ENCODE data around the gene LRSAM1. TPM values are rescaled to one million over a fixed set of nuclear protein-coding genes. Genes with fewer than 3 reads are reported as not detected.

LRSAM1 gene
- total and polyA plus RNA-seq, 9 of the 15 experiments (the other 6 are each of a cell fraction or from before 2014, with no cell fraction given): 0.07 to 16.2 (median 4.7) TPM

DNA sequence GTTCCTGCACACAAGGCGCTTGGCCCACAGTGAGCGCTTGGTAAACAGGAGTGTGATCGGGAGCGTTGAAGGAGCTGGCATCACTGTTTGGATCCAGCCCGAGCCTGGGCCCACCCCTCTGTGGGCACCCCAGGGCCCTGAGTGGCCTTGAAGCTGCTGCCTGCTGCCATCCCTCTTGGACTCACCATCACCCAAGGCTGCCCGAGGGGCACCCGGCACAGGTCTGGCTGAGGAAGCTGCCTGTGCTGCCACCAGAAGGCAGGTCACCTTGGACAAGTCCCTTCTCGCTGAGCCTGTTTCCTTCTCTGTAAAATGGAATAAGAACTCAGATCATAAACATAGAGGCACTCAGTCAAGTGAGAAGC, 53.6 kb downstream of the LRSAM1 start:
- H3K4me1 ChIP-seq (replicated peaks in 1 of 2; ENCODE audit: control insufficient read depth in 2 of 2, insufficient read depth in 2 of 2, low read length in 2 of 2): peaks cover 20 to 68% of the 10 kb centered on the region in 2 experiments
- no peak overlapping the region for H3K27ac ChIP-seq (ENCODE audit: extremely low read depth, low read depth, low read length)
- H4K20me1 ChIP-seq (replicated peaks; ENCODE audit: control insufficient read depth, insufficient read depth, low read length): no peaks in the 10 kb centered on the region
- TF ChIP-seq ZNF140 (CRISPR knock-in tag; IDR thresholded peaks at IDR 0.05) (no peak), POLR2G (IDR thresholded peaks at IDR 0.05; ENCODE audit: low read depth, low read length) (peak; percentile 50; the same call in 1 of the 2 replicates)
- H3K79me2 ChIP-seq (ENCODE audit: control insufficient read depth, insufficient read depth, low read length): no peaks in the 10 kb centered on the region
- no peak overlapping the region for H3K4me3 ChIP-seq
- no peak overlapping the region for H3K4me2 ChIP-seq (ENCODE audit: insufficient read depth, low read length)
- H3K9ac ChIP-seq (ENCODE audit: insufficient read depth in 1 of 2, low read depth in 2 of 2, low read length in 2 of 2): no peak overlapping the region
- in situ Hi-C loops (cut with MboI) (loop anchor here (5.0 kb wide), 4 partner anchors 82 to 422 kb away; partner anchors contain the start of genes AK1 and TOR2A), intact Hi-C loops (cut with micrococcal nuclease) (loop anchor here (1.0 to 10.0 kb wide), 3 partner anchors 81 to 410 kb away; partner anchors contain the start of genes ST6GALNAC4 and TOR2A)
- no peaks in the 10 kb centered on the region for H3K9me3 ChIP-seq (replicated peaks; ENCODE audit: control insufficient read depth, insufficient read depth, low read depth, low read length)
- no peak overlapping the region for H2AFZ ChIP-seq (ENCODE audit: low read depth, low read length)
- H3K9me1 ChIP-seq (ENCODE audit: control insufficient read depth, insufficient read depth, low read length): no peaks in the 10 kb centered on the region
- 91% methylated on average over 8 of the region's 8 CpGs for WGBS (ENCODE audit: insufficient coverage, low coverage, missing lambda C conversion rate)
- no peak for FAIRE-seq
- no peak for DNase-seq (ENCODE audit: extremely low read depth in 1 of 4, low spot score in 3 of 4)
- peaks cover 62% of the 10 kb centered on the region; the same call in 2 of the 3 replicates for H3K36me3 ChIP-seq (ENCODE audit: control insufficient read depth, insufficient read depth, low read length)
- BruUV-seq (replicated peaks): no TSS peak
- POLR2A ChIA-PET: interaction anchor here (0.7 to 2.2 kb wide), 3 partner anchors 29 to 90 kb away, joined by 3 to 6 read pairs (median 3); no protein-coding TSS in a partner anchor
- CTCF ChIA-PET (ENCODE audit: low intra/inter-chr PET ratio): interaction anchor here (2.0 to 4.5 kb wide), 2 partner anchors 82 to 230 kb away, joined by 16 to 50 read pairs; partner anchors contain the start of gene TOR2A
- H3K27me3 ChIP-seq (ENCODE audit: control insufficient read depth in 2 of 2, insufficient read depth in 2 of 2, low read length in 2 of 2): no peaks in the 10 kb centered on the region
- ATAC-seq: no peak

DNA sequence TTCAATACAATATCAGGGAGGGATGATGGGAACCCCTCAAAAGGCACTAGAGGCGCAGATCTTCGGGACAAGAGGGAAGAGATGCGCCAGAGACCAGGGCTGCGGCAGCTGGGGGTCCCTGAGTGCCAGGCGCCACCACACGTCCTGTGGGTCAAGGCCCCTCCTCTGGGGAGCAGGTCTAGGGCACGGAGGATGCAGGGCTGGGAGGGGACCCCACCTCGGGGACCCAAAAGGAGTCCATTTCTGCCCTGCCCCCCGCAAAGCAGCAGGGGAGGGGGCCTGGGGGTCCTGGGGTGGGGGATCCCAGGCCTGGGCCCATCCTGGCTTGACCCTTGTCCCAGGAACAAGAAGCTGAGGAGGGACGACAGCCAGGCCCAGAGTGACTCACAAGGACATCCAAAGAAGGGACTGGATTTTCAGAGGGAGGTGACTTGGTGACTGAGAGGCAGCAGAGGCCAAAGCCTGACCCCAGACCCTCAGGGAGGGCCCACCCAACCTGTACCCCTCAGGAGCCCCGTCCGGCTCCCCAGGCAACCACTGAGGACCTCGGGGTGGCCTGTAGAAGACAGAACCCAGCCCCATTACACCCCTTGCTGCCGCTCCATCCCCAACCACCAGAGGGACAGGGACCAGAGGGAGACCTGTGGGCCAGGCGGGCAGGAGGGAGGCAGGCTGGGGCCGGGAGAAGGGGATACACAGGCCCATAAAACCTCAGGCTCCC, 54.2 kb downstream of the LRSAM1 start:
- intact Hi-C loops (cut with micrococcal nuclease) (loop anchor here (2.0 to 10.0 kb wide), 2 partner anchors 229 to 409 kb away; partner anchors contain the start of genes ST6GALNAC4 and TOR2A), in situ Hi-C loops (cut with MboI) (no loop called here)
- Histone ChIP-seq H3K4me3 (no peak overlapping the region), H3K9me1 (ENCODE audit: control insufficient read depth, insufficient read depth, low read length) (no peaks in the 10 kb centered on the region), H3K36me3 (ENCODE audit: control insufficient read depth, insufficient read depth, low read length) (peaks cover 66% of the 10 kb centered on the region; the same call in 2 of the 3 replicates), H4K20me1 (replicated peaks; ENCODE audit: control insufficient read depth, insufficient read depth, low read length) (no peaks in the 10 kb centered on the region), H3K4me2 (ENCODE audit: insufficient read depth, low read length) (no peak overlapping the region), H3K9me3 (replicated peaks; ENCODE audit: control insufficient read depth, insufficient read depth, low read depth, low read length) (no peaks in the 10 kb centered on the region), H3K4me1 (replicated peaks in 1 of 2; ENCODE audit: control insufficient read depth in 2 of 2, insufficient read depth in 2 of 2, low read length in 2 of 2) (peaks cover 23 to 72% of the 10 kb centered on the region in 2 experiments), H2AFZ (ENCODE audit: low read depth, low read length) (no peak overlapping the region), H3K27ac (ENCODE audit: extremely low read depth, low read depth, low read length) (no peak overlapping the region), H3K79me2 (ENCODE audit: control insufficient read depth, insufficient read depth, low read length) (no peaks in the 10 kb centered on the region), H3K9ac (ENCODE audit: insufficient read depth in 1 of 2, low read depth in 2 of 2, low read length in 2 of 2) (no peak overlapping the region; a peak in 1 of 4 replicates), H3K27me3 (ENCODE audit: control insufficient read depth in 2 of 2, insufficient read depth in 2 of 2, low read length in 2 of 2) (no peaks in the 10 kb centered on the region)
- WGBS (ENCODE audit: insufficient coverage, low coverage, missing lambda C conversion rate): 72% methylated on average over 8 of the region's 16 CpGs
- no TSS peak for BruUV-seq (replicated peaks)
- ATAC-seq: peak; percentile 75
- peak; percentile 53 to 64 (median 56) for DNase-seq (ENCODE audit: extremely low read depth in 1 of 4, low spot score in 3 of 4)
- no peak for FAIRE-seq
- POLR2A ChIA-PET: interaction anchor here (0.5 to 2.2 kb wide), 2 partner anchors 80 to 106 kb away, joined by 3 to 6 read pairs; partner anchors contain the start of gene STXBP1
- CTCF ChIA-PET (ENCODE audit: low intra/inter-chr PET ratio): interaction anchor here (2.0 to 4.5 kb wide), 2 partner anchors 81 to 229 kb away, joined by 16 to 50 read pairs; partner anchors contain the start of gene TOR2A
- no peak for TF ChIP-seq CCAR2 (IDR thresholded peaks at IDR 0.05; ENCODE audit: low read depth, low read length)
- TF ChIP-seq RFX1 (IDR thresholded peaks at IDR 0.05): no peak
- no peak for TF ChIP-seq ETV1 (tag; conservative IDR thresholded peaks at IDR 0.05; ENCODE audit: low read depth)
- no peak for TF ChIP-seq CBFA2T2 (conservative IDR thresholded peaks at IDR 0.05)
- no peak for TF ChIP-seq PURB (CRISPR knock-in tag; IDR thresholded peaks at IDR 0.05; ENCODE audit: low read depth)
- no peak for TF ChIP-seq DPF2 (IDR thresholded peaks at IDR 0.05)
- TF ChIP-seq TAF1 (IDR thresholded peaks at IDR 0.05; ENCODE audit: control insufficient read depth, extremely low read depth, insufficient read depth, low read length, severe bottlenecking): no peak
- TF ChIP-seq MAFF (IDR thresholded peaks at IDR 0.05; ENCODE audit: low read length): no peak
- TF ChIP-seq COPS2 (conservative IDR thresholded peaks at IDR 0.05): no peak
- no peak for TF ChIP-seq ZNF699 (CRISPR knock-in tag; IDR thresholded peaks at IDR 0.05; ENCODE audit: insufficient replicate concordance)
- TF ChIP-seq, protein P1, sequence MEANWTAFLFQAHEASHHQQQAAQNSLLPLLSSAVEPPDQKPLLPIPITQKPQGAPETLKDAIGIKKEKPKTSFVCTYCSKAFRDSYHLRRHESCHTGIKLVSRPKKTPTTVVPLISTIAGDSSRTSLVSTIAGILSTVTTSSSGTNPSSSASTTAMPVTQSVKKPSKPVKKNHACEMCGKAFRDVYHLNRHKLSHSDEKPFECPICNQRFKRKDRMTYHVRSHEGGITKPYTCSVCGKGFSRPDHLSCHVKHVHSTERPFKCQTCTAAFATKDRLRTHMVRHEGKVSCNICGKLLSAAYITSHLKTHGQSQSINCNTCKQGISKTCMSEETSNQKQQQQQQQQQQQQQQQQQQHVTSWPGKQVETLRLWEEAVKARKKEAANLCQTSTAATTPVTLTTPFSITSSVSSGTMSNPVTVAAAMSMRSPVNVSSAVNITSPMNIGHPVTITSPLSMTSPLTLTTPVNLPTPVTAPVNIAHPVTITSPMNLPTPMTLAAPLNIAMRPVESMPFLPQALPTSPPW (CRISPR knock-in tag; IDR thresholded peaks at IDR 0.05): peak; percentile 27; the same call in 1 of the 2 replicates
- TF ChIP-seq GTF2F1 (IDR thresholded peaks at IDR 0.05; ENCODE audit: low read depth, low read length): no peak

All from K562 (cell line).